ENCODE measurements around the gene FIBIN.

FIBIN gene

DNA sequence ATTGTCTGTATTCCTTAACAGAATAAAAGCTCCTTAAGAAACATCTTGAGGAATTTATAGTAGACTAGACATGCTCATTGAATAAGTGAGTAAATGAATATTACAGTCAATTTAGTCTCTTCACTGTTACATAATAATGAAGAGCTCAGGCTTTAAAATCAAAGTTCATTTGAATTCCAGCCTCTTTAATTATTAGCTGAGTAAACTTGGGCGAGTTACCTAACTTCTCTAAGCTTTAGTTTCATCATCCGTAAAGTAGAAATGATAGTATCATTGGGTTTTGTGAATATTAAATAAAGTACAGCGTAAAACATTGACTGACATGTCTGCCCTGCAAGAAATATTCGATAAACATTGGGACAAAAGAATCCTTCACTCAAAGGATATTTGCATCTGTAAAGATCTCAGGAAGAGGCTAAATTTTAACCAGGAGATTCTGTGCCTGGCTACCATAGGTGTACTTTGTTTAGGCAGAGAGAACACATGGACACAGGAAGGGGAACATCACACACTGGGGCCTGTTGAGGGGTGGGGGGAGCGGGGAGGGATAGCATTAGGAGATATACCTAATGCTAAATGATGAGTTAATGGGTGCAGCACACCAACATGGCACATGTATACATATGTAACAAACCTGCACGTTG is 31.5 kb downstream of the FIBIN start:
- no peak for DNase-seq

DNA sequence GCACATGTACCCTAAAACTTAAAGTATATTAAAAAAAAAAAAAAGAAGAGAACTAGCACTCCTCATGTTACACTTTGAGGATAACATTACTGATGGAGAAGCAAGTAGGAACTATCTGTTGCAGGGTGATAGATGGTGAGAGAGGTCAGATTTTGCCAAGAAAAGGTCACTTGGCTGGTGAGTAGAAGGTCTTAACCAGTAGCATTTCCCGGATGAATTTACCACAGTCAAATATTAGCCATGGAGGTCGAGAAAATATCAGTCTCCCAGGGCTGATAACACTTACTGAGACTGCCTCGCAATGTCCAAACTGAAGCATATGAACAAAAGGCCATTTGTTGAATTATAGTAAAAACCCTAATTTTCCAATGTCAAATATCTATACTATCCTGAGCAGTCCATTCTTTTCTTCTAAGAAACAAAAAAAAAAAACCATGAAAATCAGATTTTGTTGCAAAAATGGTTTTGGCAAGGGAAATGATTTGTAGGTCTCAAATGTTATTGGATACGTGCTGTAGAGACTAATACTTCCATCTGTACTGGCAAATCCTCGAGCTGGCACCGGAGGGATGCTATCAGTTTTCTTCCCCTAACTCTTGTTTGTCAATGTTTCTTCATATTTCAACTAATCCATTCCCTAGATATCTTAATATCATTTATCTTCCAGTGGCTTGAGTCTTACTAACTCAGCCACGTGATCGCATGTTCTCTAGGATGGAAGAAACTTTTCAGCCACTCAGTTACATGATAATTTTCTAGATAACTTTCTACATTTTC is 32.2 kb downstream of the FIBIN start:
- no peak for DNase-seq

DNA sequence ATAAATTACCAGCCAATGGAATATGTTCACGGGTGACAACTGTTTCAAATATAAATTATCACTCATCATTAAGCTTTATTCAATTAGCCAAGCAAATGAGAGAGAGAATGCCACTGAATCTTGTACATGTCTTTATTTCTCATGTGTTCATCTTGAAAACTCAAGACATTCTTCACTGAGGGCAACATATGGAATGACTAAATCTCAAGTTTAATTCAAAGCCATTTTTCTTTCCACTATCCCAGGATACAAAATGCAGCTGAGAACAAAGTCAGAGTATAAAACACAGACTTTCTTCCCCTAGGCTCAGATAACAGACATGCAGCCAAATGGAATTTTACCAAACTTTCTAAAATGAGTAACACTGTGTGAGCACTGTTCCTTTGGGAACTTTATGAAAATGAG is 34.7 kb downstream of the FIBIN start:
- no peak for DNase-seq

DNA sequence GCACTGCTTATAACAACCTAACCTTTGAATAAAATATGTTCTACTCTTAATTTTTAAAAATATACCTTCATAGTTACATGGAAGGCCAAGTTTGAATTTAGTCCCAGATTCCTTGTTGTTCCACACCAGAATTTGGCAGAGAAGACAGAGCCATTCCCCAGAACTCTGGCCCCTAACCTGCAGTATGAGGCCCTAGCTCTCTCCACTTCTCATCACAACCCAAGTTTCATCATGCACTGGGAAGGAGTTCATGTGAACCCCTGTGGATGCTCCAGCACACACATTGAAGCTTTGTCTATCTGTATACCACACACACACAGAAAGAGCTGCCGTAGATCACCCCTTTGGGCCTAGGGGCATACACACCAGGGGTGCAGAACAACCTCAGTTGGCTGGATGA is 36.1 kb downstream of the FIBIN start:
- DNase-seq: no peak

DNA sequence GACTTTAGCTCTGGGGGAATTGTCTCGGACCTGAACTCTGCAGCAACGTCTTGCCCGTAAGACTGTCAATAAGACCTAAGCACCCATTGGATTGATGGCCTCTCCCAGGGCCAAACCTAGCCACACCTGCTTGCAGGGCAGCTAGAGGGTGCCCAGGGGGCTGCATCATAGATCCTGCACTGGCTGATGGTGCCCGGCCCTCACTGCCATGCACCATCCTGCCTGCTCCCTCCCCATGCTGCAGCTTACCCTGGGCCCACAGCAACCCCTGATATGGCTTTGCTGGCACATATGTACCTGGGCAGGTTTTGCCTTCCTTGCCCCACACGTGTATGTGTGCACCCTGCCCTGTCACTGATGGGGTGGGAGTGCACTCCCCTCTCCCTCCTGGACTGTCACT is 37.8 kb downstream of the FIBIN start:
- no peak for DNase-seq

DNA sequence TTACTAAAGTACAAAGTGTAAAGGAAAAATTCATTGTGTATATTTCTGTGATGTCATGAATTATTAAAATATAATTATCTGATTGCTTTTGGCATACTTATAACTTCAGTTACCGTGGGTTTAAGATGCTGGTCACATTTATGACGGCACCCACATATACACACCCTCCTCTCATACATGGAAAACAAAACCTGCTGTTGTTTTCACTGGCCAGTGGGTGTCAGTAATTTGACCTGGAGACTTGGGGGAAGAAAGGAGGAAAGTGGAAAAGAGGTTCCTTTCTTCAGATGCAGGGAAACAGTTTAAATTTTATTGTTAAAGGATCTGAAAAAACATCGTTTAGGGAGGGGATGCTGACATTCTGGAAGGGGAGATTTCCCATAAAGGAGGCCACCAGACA is 46.0 kb downstream of the FIBIN start:
- DNase-seq: no peak

DNA sequence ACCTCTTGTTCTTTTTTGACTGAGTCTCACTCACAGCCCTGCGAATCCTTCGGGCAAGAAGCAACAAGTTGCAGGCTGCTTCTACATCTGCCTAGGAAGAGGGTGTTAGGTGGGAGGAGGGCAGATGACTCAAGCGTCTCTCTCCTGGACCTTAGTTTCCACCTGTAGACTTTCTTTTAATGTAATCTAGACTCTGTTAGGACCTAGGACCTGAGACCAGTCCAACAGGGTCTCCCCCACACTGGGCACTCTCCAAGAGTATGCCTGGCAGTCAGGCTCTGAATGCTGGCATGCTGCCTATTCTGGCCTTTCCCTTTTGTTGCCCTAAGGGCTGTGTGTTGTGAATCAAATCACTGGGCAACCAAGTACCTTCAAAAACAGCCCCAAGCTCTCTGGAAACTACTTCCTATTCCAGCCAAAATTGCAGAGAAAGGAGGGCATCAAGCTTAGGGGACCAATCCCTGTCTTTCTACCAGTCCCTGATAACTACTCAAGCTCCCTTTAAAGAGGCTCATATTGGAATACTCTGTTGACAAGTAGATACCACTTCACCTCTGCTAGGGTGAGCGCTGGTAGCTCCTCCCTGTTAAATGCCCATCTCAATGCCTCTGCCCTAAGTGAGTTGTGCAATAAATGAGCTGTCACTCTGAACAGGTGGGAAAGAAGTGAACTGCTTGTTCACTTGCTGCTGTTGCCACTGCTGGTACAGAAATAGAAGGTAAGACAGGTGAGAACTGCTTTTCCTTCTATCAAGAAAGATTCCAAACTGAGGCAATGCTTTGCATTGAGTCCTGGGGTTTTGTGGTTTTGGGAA is 46.6 kb downstream of the FIBIN start, which contains the start of gene BBOX1:
BBOX1 (plus strand) TSS at position 514 of the 814 bp plus-strand sequence. CDS start 14,616 bp downstream, outside the sequence.
- no peak for DNase-seq

DNA sequence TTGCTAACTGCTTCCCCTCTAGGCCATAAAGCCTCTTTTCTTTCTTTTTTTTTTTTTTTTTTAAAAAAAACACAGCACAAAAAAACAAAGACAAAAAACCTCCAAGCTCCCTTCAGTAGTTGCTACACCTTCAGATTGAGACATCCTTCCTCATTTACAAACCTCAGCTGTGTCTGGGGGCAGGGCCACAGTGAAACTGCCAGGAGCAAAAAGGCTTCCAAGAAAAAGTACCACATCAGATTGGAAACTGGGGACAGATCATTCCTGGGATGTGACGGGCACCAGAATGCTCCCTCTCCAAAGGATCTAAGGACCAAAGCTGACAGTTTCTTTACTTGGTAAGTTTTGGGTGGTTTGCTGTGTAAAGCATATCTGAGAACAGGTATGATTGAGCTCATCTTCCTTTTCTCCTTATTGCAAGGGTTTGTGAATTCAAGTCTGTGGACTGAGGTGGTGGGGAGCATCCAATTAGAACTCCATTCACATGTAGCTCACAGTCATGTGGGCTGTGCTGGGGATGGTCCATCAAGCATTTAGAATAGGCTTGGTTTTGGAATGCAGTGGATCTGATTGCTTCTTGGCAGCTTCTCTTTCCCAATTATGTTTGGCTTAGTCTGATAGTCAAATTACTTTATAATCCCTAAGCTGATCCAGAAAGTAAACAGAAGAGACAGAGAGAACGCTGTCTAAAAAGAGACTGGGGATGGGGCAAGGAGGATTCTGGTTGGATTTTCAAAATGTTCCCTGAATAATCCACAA is 47.4 kb downstream of the FIBIN start:
- DNase-seq: no peak
